Esophagus (tissue), 2 donors: ENCODE data around the gene LAMC3. TPM values are rescaled to one million over a fixed set of nuclear protein-coding genes. Genes with fewer than 3 reads are reported as not detected.
"Not testable (repeated sequence)": the region's sequence is repeated elsewhere in the genome, so short reads cannot be mapped to it uniquely, and the experiment has no call there.

ENCODE experiments used
- H3K27ac ChIP-seq, 2 donors: one replicate each; pipeline ENCODE4 v1.5.1; 2013; ENCODE audit warnings: low read depth in 2 of 2, mild to moderate bottlenecking in 2 of 2, inconsistent platforms in 1 of 2, low read length in 1 of 2, moderate library complexity in 1 of 2
- H3K27me3 ChIP-seq, 2 donors: one replicate each; pipeline ENCODE4 v1.6.1; 2013; ENCODE audit warnings: low read length in 2 of 2, control low read depth in 1 of 2, mild to moderate bottlenecking in 1 of 2; ENCODE audit not compliant: insufficient read depth in 2 of 2, control insufficient read depth in 1 of 2
- H3K36me3 ChIP-seq, 2 donors: one replicate each; pipeline ENCODE4 v1.6.1; 2013; ENCODE audit warnings: low read length in 1 of 2; ENCODE audit not compliant: control insufficient read depth in 2 of 2, insufficient read depth in 2 of 2
- H3K4me1 ChIP-seq, 2 donors: one replicate each; pipeline ENCODE4 v1.6.1; 2013; ENCODE audit warnings: low read length in 1 of 2; ENCODE audit not compliant: control insufficient read depth in 2 of 2, insufficient read depth in 2 of 2
- H3K4me3 ChIP-seq, 2 donors: one replicate each; pipeline ENCODE4 v1.5.1; 2013; ENCODE audit warnings: low read length in 2 of 2, mild to moderate bottlenecking in 2 of 2, low read depth in 1 of 2, moderate library complexity in 1 of 2
- H3K9me3 ChIP-seq, 2 donors: one replicate each; pipeline ENCODE4 v1.6.1; 2013; ENCODE audit warnings: mild to moderate bottlenecking in 2 of 2, low read depth in 1 of 2, low read length in 1 of 2, moderate library complexity in 1 of 2; ENCODE audit not compliant: control insufficient read depth in 2 of 2, insufficient read depth in 1 of 2
- WGBS, 2 donors: extraction: QIAGEN DNeasy Blood & Tissue Kit; methylation state at CpG; one replicate each; pipeline ENCODE4 v1.1.7; 2013; 5-methylcytosine and 5-hydroxymethylcytosine counted together
- polyA plus RNA-seq, 2 donors: library from polyadenylated mRNA; stranded (reverse); fragments of 200-250 nt; gene quantifications; one replicate each; pipeline ENCODE4 v1.2.3, GENCODE V29; 2013
- donor health status: healthy with polysubstance abuse.
- donor health status: Bipolar disorder and iron deficiency.

LAMC3 gene
- polyA plus RNA-seq, 2 donors = 1.1 to 1.2 TPM

- Histone ChIP-seq H3K36me3 (no peaks in the 10 kb centered on the region), H3K4me1 (peaks cover 0 to 1% of the 10 kb centered on the region in 2 donors), H3K4me3 (no peak overlapping the region), H3K27ac (no peak overlapping the region), H3K27me3 (peaks cover 0 to 2% of the 10 kb centered on the region in 2 donors), H3K9me3 (no peaks in the 10 kb centered on the region)
- 65 to 76% methylated on average over 7 of the region's 7 CpGs for WGBS, 2 donors
Observed at GRCh38 chr9:131031642-131032005, 22.6 kb downstream of the LAMC3 start.

DNA sequence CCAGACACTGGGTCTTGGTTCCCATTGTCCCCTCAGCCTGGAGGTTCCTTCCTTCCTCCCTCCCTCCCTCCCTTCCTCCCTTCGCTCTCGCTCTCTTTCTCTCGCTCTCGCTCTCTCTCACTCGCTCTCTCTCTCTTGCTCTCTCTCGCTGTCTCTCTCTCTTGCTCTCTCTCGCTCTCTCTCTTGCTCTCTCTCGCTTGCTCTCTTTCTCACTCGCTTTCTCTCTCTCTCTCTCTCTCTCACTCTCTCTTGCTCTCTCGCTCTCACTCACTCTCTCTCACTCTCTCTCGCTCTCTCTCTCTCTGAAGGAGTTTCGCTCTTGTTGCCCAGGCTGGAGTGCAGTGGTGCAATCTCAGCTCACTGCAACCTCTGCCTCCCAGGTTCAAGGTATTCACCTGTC is 23.4 kb downstream of the LAMC3 start:
- H3K36me3 ChIP-seq = no peaks in the 10 kb centered on the region
- no peak overlapping the region for H3K4me3 ChIP-seq
- no peak overlapping the region for H3K27ac ChIP-seq
- no peaks in the 10 kb centered on the region for H3K9me3 ChIP-seq
- peaks cover 0 to 2% of the 10 kb centered on the region in 2 donors for H3K27me3 ChIP-seq
- H3K4me1 ChIP-seq = peaks cover 0 to 4% of the 10 kb centered on the region in 2 donors
- 92 to 94% methylated on average over 11 to 12 of the region's 12 CpGs for WGBS, 2 donors

DNA sequence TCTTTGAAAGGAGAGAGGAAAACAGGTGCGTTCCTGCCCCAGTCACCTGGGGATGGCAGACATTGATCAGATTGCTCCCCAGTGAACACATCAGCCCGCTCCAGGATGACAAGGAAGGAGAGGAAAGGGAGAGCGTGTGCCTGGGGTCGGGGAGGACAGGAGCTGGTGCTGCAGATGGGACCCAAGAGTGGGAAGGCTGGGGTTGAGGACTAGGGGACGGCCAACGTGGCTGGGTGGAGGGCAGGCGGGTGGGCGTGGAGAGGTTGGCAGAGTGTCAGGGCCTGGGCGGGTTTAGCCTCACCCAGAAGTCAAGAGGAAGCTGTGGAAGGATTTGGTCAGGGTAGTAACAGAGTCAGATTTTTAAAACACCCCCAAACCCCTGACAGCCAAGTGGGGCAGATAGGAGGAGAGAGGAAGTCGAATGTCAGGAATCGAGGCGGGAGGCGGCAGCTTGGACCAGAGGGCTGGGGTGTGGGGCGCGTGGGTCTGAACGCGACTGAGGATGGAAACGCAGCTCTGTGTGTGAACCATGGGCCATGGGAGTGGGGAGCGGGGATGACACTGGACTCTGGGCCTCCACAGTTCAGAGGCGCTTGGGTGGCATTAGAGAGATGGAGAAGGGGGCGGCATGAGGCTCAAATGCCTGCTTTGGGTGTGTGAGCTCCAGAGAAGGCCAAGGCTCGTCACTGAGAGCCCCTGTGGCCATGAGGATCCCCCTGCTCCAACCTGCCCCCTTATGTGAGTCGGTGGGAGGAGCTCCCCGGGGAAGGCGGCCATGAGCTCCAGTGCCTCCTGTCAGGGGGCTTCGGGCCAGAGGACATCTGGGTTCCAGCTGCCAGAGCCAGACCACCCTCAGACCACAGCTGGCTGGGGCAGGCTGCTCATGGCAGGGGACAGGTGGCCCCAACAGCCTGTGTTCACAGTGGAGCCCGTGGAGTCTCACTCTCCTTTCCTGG is 24.6 kb downstream of the LAMC3 start:
- Histone ChIP-seq H3K36me3 (no peaks in the 10 kb centered on the region), H3K27ac (no peak overlapping the region), H3K4me1 (peaks cover 2 to 8% of the 10 kb centered on the region in 2 donors), H3K9me3 (no peaks in the 10 kb centered on the region), H3K4me3 (no peak overlapping the region), H3K27me3 (peaks cover 0 to 2% of the 10 kb centered on the region in 2 donors)
- WGBS, 2 donors = 78 to 79% methylated on average over 27 of the region's 27 CpGs

GRCh38 chr9:131034268-131034667 is 25.3 kb downstream of the LAMC3 start:
- no peak overlapping the region for H3K27ac ChIP-seq
- H3K27me3 ChIP-seq = peaks cover 0 to 2% of the 10 kb centered on the region in 2 donors
- 91 to 93% methylated on average over 14 of the region's 14 CpGs for WGBS, 2 donors
- no peaks in the 10 kb centered on the region for H3K36me3 ChIP-seq
- H3K9me3 ChIP-seq = no peaks in the 10 kb centered on the region
- no peak overlapping the region for H3K4me3 ChIP-seq
- H3K4me1 ChIP-seq = peaks cover 2 to 8% of the 10 kb centered on the region in 2 donors

DNA sequence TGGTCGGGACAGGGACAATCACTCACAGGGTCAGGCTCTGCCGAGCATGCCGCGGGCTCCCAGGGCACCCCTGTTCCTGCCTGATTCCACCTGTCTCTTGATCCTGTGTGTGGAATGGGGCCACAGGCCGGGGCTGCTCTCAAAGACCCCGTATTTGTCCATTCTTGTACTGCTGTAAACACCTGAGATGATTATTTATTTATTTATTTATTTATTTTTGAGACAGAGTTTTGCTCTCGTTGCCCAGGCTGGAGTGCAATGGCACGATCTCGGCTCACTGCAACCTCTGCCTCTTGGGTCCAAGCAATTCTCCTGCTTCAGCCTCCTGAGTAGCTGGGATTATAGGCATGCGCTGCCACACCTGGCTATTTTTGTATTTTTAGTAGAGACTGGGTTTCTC is 25.8 kb downstream of the LAMC3 start:
- WGBS, 2 donors = 88 to 91% methylated on average over 10 of the region's 10 CpGs
- not testable (repeated sequence) for H3K4me1 ChIP-seq, H3K27me3 ChIP-seq, H3K4me3 ChIP-seq, H3K27ac ChIP-seq, H3K9me3 ChIP-seq, H3K36me3 ChIP-seq

- no peak overlapping the region for H3K4me3 ChIP-seq
- H3K36me3 ChIP-seq = no peaks in the 10 kb centered on the region
- no peaks in the 10 kb centered on the region for H3K9me3 ChIP-seq
- peaks cover 2 to 8% of the 10 kb centered on the region in 2 donors for H3K4me1 ChIP-seq
- peaks cover 0 to 2% of the 10 kb centered on the region in 2 donors for H3K27me3 ChIP-seq
- H3K27ac ChIP-seq = no peak overlapping the region
- 91 to 93% methylated on average over 3 of the region's 3 CpGs for WGBS, 2 donors
Observed at GRCh38 chr9:131035548-131035947, 26.6 kb downstream of the LAMC3 start.

DNA sequence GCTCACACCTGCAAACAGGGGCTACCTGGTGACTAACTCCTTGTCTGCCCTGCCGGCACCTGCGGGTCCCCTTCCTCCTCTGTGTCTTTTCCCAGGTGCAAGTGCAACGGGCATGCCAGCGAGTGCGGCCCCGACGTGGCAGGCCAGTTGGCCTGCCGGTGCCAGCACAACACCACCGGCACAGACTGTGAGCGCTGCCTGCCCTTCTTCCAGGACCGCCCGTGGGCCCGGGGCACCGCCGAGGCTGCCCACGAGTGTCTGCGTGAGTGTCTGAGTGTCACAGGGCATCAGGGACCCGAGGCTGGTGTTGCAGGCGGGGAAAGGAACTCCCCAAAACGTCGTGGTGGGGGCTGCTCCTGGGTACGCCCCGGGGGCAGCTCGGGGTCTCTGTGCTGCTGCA is 27.1 kb downstream of the LAMC3 start:
- Histone ChIP-seq H3K4me1 (peaks cover 2 to 8% of the 10 kb centered on the region in 2 donors), H3K36me3 (no peaks in the 10 kb centered on the region), H3K27me3 (peaks cover 0 to 2% of the 10 kb centered on the region in 2 donors), H3K27ac (no peak overlapping the region), H3K4me3 (no peak overlapping the region), H3K9me3 (no peaks in the 10 kb centered on the region)
- 80 to 82% methylated on average over 19 to 24 of the region's 24 CpGs for WGBS, 2 donors

DNA sequence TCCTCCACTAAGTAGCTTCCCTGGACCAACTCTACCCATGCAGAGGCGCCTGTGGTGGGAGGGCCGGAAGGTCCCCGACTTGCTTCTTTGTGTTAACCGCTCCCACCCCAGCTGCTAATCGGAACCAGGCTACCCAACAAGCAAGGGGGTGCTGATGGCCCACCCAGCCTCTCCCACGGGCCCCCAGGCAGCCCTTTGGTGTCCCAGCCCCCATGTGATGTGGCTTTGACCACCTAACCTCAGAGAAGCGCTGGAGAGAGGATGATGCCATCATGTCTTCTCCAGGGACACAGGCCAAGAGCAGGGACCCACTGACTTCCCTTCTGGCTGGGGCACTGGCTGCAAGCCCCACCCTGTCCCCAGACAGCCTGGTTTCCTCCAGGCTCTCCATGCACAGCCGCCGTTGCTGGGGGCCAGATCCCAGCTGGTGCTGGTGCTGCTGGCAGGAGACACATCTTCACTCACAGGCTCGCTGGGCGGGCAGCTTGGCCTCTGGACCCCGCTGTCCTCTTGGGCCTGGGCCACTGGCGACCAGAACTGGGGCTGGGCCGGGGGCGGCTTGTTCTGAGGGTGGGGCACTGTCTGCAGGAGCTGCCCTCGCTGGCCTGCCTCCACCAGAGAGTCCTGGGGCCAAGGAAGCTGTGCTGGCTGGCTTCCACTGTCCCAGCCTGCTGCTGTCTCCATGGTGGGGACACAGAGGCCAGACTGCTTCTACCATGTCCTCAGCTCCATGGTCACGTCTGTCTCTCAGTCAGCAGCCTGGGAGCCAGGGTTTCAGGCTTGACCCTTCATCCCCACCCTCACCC is 27.8 kb downstream of the LAMC3 start:
- Histone ChIP-seq H3K27me3 (peaks cover 0 to 2% of the 10 kb centered on the region in 2 donors), H3K9me3 (no peaks in the 10 kb centered on the region), H3K4me1 (peaks cover 2 to 8% of the 10 kb centered on the region in 2 donors), H3K36me3 (no peaks in the 10 kb centered on the region), H3K27ac (no peak overlapping the region), H3K4me3 (no peak overlapping the region)
- 54 to 58% methylated on average over 17 of the region's 17 CpGs for WGBS, 2 donors

DNA sequence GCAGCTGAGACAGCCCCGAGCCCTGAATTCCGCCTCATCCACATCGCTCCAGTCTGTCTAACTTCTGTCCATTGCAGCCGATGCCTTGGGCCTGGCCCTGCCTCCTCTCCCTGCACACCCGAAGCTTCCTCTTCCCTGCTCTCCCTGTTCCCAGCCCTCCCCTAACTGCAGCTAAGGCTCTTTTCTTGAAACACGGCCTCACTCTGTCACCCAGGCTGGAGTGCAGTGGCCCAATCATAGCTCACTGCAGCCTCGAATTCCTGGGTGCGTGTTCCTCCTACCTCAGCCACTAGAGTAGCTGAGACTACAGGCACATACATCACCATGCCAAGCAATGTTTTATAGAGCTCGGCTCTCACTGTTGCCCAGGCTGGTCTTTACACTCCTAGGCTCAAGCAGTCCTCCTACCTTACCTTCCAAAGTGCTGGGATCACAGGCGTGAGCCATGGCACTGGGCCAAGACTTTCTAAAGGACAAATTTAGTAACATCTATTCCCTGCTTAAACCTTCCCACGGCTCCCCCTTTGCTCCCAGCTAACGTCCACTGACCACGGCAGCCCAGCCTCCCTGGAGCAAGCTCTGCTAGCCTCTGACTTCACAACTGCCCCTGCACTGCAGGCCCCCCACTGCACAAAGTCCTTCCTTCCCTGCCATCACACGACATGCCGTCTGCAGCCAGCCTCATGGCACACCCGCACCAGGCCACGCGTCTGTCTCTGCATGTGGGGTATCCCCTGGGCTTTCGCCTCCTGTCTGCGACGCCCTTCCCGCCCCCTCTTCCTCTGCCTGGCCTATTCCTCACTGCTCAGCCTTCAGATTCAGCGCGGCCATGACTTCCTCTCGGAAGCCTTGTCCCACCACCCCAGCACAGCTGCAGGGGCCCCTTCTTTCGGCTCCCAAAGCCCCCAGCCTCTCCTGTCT is 28.6 kb downstream of the LAMC3 start:
- Histone ChIP-seq H3K36me3 (no peaks in the 10 kb centered on the region), H3K27me3 (peaks cover 0 to 2% of the 10 kb centered on the region in 2 donors), H3K9me3 (no peaks in the 10 kb centered on the region), H3K4me3 (no peak overlapping the region), H3K4me1 (peaks cover 2 to 8% of the 10 kb centered on the region in 2 donors), H3K27ac (no peak overlapping the region)
- 55% methylated on average over 26 of the region's 26 CpGs for WGBS, 2 donors
